T-helper 9 cell (primary cell): ENCODE results near the gene RCOR1.
A peak's percentile ranks its signal among the peaks of the same experiment; 100 is the strongest.
"Not testable (repeated sequence)": the region's sequence is repeated elsewhere in the genome, so short reads cannot be mapped to it uniquely, and the experiment has no call there.

Source experiments
- DNase-seq: peaks from one replicate; pipeline ENCODE4 v3.0.0-alpha.2; 2020

The RCOR1 gene

GRCh38 chr14:102571478-102572042 lies 20.9 kb upstream of the RCOR1 start:
- no peak for DNase-seq

- DNase-seq: not testable (repeated sequence)
These were observed 19.3 kb upstream of the RCOR1 start for GRCh38 chr14:102573161-102573560.

GRCh38 chr14:102573591-102574046 lies 18.8 kb upstream of the RCOR1 start:
- DNase-seq: no peak

- DNase-seq: no peak
These were observed 17.9 kb upstream of the RCOR1 start for GRCh38 chr14:102574281-102575159.

- no peak for DNase-seq
These were observed 17.1 kb upstream of the RCOR1 start for GRCh38 chr14:102575160-102575845.

- not testable (repeated sequence) for DNase-seq
These were observed 16.5 kb upstream of the RCOR1 start for GRCh38 chr14:102575846-102576428.

- no peak for DNase-seq
These were observed 13.6 kb upstream of the RCOR1 start for GRCh38 chr14:102578821-102579220.

GRCh38 chr14:102579696-102580549 lies 12.5 kb upstream of the RCOR1 start:
- no peak for DNase-seq

- no peak for DNase-seq
These were observed 11.8 kb upstream of the RCOR1 start for GRCh38 chr14:102580550-102581110.

GRCh38 chr14:102581193-102581592 lies 11.3 kb upstream of the RCOR1 start:
- no peak for DNase-seq

- no peak for DNase-seq
These were observed 8.7 kb upstream of the RCOR1 start for GRCh38 chr14:102583726-102584125.

GRCh38 chr14:102584871-102585869 lies 7.3 kb upstream of the RCOR1 start:
- no peak for DNase-seq

GRCh38 chr14:102586420-102587104 lies 5.9 kb upstream of the RCOR1 start:
- DNase-seq: no peak

- DNase-seq: no peak
These were observed 3.6 kb upstream of the RCOR1 start for GRCh38 chr14:102588821-102589220.

GRCh38 chr14:102589761-102590290 lies 2.6 kb upstream of the RCOR1 start:
- DNase-seq: no peak

- DNase-seq: no peak
These were observed 1.8 kb upstream of the RCOR1 start for GRCh38 chr14:102590667-102591099.

GRCh38 chr14:102591372-102591943 lies 991 bp upstream of the RCOR1 start:
- DNase-seq: peak; percentile 24

- DNase-seq: no peak
These were observed 263 bp downstream of the RCOR1 start for GRCh38 chr14:102592763-102593060.

GRCh38 chr14:102593061-102593824 lies 794 bp downstream of the RCOR1 start:
- peak; percentile 55 for DNase-seq
